ENCODE results near the gene YBX2.

Gene YBX2

GRCh38 chr17:7259555-7259889 is 34.9 kb downstream of the YBX2 start:
- Histone ChIP-seq H3K27ac (ENCODE audit: low read length) (no peak overlapping the region), H3K36me3 (ENCODE audit: control insufficient read depth, low read depth, low read length) (peaks cover 23% of the 10 kb centered on the region)

DNA sequence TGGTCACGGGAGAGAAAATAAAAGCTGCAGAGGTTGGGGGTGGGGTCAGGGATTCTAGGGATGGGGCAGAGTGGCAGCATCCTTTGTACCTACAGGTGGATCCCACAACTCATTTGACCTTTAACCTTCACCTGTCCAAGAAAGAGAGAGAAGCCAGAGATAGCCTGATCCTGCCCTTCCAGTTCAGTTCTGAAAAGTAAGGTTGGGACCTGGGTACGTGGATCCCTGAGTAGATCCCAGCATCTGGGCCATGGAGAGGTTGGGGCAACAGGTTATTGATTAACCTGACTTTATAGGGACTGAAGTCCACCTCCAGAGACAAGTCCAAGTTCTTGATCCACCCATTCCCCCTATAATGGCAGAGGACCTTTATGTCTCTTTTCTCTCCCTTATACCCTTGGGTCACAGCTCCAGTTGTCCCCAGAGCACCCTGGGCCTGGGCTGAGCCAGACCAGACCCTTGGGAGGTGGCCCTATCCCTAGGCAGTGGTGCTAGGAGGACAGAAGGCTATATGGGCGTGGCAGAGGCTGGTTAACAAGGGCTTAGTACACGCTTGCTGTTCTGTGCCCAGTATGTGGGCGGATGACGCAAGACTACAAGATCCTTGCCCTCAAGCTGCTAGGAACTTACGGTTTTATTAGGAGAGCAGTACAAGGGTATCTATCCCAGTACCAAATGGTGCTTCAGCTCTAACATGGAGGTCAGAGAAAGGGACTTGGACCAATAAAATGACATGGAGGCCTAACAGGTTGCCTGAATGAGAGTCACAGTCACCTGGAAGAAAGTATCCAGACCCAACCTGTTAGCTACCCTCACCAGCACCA is 35.5 kb downstream of the YBX2 start:
- peaks cover 29% of the 10 kb centered on the region for H3K36me3 ChIP-seq (ENCODE audit: control insufficient read depth, low read depth, low read length)
- H3K9me3 ChIP-seq (ENCODE audit: control insufficient read depth, low read depth, low read length) = no peaks in the 10 kb centered on the region
- H3K27me3 ChIP-seq (ENCODE audit: control insufficient read depth, insufficient read depth, low read length) = peaks cover 38% of the 10 kb centered on the region
- H3K4me3 ChIP-seq (ENCODE audit: low read length) = no peak overlapping the region
- H3K4me1 ChIP-seq (ENCODE audit: control insufficient read depth, low read depth, low read length) = no peaks in the 10 kb centered on the region
- H3K27ac ChIP-seq (ENCODE audit: low read length) = no peak overlapping the region
- no peak overlapping the region for H3K9ac ChIP-seq (ENCODE audit: low read length)

More at GRCh38 chr17:7259555-7259889, 34.9 kb downstream of the YBX2 start:
- Histone ChIP-seq H3K9me3 (ENCODE audit: control insufficient read depth, low read depth, low read length) (no peaks in the 10 kb centered on the region), H3K4me3 (ENCODE audit: low read length) (no peak overlapping the region), H3K9ac (ENCODE audit: low read length) (no peak overlapping the region), H3K4me1 (ENCODE audit: control insufficient read depth, low read depth, low read length) (peaks cover 3% of the 10 kb centered on the region), H3K27me3 (ENCODE audit: control insufficient read depth, insufficient read depth, low read length) (peaks cover 38% of the 10 kb centered on the region)

GRCh38 chr17:7256766-7257456 is 37.5 kb downstream of the YBX2 start:
- Histone ChIP-seq H3K27me3 (ENCODE audit: control insufficient read depth, insufficient read depth, low read length) (peaks cover 17% of the 10 kb centered on the region), H3K9ac (ENCODE audit: low read length) (no peak overlapping the region), H3K9me3 (ENCODE audit: control insufficient read depth, low read depth, low read length) (no peaks in the 10 kb centered on the region), H3K27ac (ENCODE audit: low read length) (no peak overlapping the region), H3K4me1 (ENCODE audit: control insufficient read depth, low read depth, low read length) (peaks cover 5% of the 10 kb centered on the region), H3K36me3 (ENCODE audit: control insufficient read depth, low read depth, low read length) (peaks cover 29% of the 10 kb centered on the region), H3K4me3 (ENCODE audit: low read length) (no peak overlapping the region)

- H3K36me3 ChIP-seq (ENCODE audit: control insufficient read depth, low read depth, low read length) = peaks cover 28% of the 10 kb centered on the region
- no peak overlapping the region for H3K9ac ChIP-seq (ENCODE audit: low read length)
- H3K27ac ChIP-seq (ENCODE audit: low read length) = no peak overlapping the region
- no peaks in the 10 kb centered on the region for H3K9me3 ChIP-seq (ENCODE audit: control insufficient read depth, low read depth, low read length)
- no peak overlapping the region for H3K4me3 ChIP-seq (ENCODE audit: low read length)
- no peaks in the 10 kb centered on the region for H3K27me3 ChIP-seq (ENCODE audit: control insufficient read depth, insufficient read depth, low read length)
- peaks cover 12% of the 10 kb centered on the region for H3K4me1 ChIP-seq (ENCODE audit: control insufficient read depth, low read depth, low read length)
Measured at GRCh38 chr17:7254511-7254910, 39.9 kb downstream of the YBX2 start.

- peaks cover 12% of the 10 kb centered on the region for H3K4me1 ChIP-seq (ENCODE audit: control insufficient read depth, low read depth, low read length)
- peak overlapping the region; percentile 94 for H3K4me3 ChIP-seq (ENCODE audit: low read length)
- no peaks in the 10 kb centered on the region for H3K27me3 ChIP-seq (ENCODE audit: control insufficient read depth, insufficient read depth, low read length)
- no peaks in the 10 kb centered on the region for H3K9me3 ChIP-seq (ENCODE audit: control insufficient read depth, low read depth, low read length)
- H3K36me3 ChIP-seq (ENCODE audit: control insufficient read depth, low read depth, low read length) = peaks cover 17% of the 10 kb centered on the region
- H3K9ac ChIP-seq (ENCODE audit: low read length) = peak overlapping the region; percentile 92
- no peak overlapping the region for H3K27ac ChIP-seq (ENCODE audit: low read length)
Measured at GRCh38 chr17:7253082-7253481, 41.4 kb downstream of the YBX2 start.

GRCh38 chr17:7252176-7253043 is 42.0 kb downstream of the YBX2 start, which contains the start of gene ELP5:
Gene ELP5, plus strand, starts transcription at chr17:7252215. Its CDS starts 336 bp downstream, at chr17:7252551.
- peak within 1 kb of the TSS; percentile 98 for H3K27ac ChIP-seq (ENCODE audit: low read length)
- peak within 1 kb of the TSS; percentile 94 for H3K4me3 ChIP-seq (ENCODE audit: low read length)
- H3K9me3 ChIP-seq (ENCODE audit: control insufficient read depth, low read depth, low read length) = no peaks in the 10 kb centered on the region
- H3K9ac ChIP-seq (ENCODE audit: low read length) = peak within 1 kb of the TSS; percentile 92
- H3K4me1 ChIP-seq (ENCODE audit: control insufficient read depth, low read depth, low read length) = peaks cover 12% of the 10 kb centered on the region
- no peaks in the 10 kb centered on the region for H3K27me3 ChIP-seq (ENCODE audit: control insufficient read depth, insufficient read depth, low read length)
- peaks cover 17% of the 10 kb centered on the region for H3K36me3 ChIP-seq (ENCODE audit: control insufficient read depth, low read depth, low read length)

- H3K27ac ChIP-seq (ENCODE audit: low read length) = peak within 1 kb of the TSS; percentile 98
- H3K9ac ChIP-seq (ENCODE audit: low read length) = peak within 1 kb of the TSS; percentile 92
- H3K9me3 ChIP-seq (ENCODE audit: control insufficient read depth, low read depth, low read length) = no peaks in the 10 kb centered on the region
- H3K36me3 ChIP-seq (ENCODE audit: control insufficient read depth, low read depth, low read length) = peaks cover 17% of the 10 kb centered on the region
- H3K4me1 ChIP-seq (ENCODE audit: control insufficient read depth, low read depth, low read length) = peaks cover 12% of the 10 kb centered on the region
- H3K4me3 ChIP-seq (ENCODE audit: low read length) = peak within 1 kb of the TSS; percentile 94
- H3K27me3 ChIP-seq (ENCODE audit: control insufficient read depth, insufficient read depth, low read length) = no peaks in the 10 kb centered on the region
Measured at GRCh38 chr17:7251661-7252175, 42.7 kb downstream of the YBX2 start, which contains the start of gene CTDNEP1. Gene CTDNEP1, minus strand, starts transcription at chr17:7251734. Its CDS starts 438 bp downstream, at chr17:7251296.

DNA sequence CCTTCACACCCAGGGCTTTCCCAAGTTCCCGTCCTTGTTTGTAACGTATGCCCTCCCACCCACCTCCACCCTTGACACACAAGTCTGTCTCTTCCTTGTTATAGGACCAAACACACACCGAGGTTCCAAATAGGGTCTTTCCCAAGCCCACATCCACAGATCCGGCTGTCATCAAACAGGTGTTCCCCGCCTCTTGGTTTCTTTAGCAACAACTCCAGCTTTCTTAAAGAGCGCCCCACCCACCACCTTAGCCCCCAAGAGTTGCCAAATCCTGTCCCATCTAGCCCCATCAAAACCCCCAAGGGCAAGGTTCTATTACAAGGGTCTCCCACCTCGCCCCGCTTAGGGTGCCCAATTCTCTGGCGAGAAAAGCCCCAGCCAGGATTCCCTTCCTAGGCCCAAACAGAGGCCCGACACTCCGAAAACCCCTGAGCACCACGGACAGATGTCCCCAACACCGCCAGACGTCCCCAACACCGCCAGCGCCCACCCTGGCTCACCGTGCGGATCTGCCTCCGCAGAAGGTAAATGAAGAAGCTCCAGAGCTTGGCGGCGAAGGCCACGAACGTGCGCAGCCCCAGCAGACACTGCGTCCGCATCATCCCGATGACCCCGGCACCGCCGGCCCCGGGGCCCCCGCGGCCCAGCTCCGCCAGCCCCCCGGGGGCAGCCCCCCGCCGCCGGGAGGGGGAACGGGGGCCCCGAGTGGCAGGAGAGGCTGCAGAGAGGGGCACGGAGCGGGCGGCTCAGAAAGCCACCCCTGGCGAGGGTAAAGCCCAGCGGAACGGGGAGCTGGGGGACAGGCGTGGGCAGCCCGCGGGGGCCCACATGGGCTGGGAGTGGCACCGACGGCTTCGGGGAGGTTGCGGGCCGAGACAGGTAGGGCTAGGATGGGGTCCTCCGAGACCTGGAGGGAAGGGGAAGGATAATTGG is 43.5 kb downstream of the YBX2 start:
- Histone ChIP-seq H3K4me1 (ENCODE audit: control insufficient read depth, low read depth, low read length) (peaks cover 12% of the 10 kb centered on the region), H3K36me3 (ENCODE audit: control insufficient read depth, low read depth, low read length) (peaks cover 21% of the 10 kb centered on the region), H3K9ac (ENCODE audit: low read length) (peak overlapping the region; percentile 92), H3K27me3 (ENCODE audit: control insufficient read depth, insufficient read depth, low read length) (no peaks in the 10 kb centered on the region), H3K27ac (ENCODE audit: low read length) (peak overlapping the region; percentile 59), H3K4me3 (ENCODE audit: low read length) (peak overlapping the region; percentile 94), H3K9me3 (ENCODE audit: control insufficient read depth, low read depth, low read length) (no peaks in the 10 kb centered on the region)

- Histone ChIP-seq H3K9ac (ENCODE audit: low read length) (no peak overlapping the region), H3K27me3 (ENCODE audit: control insufficient read depth, insufficient read depth, low read length) (no peaks in the 10 kb centered on the region), H3K36me3 (ENCODE audit: control insufficient read depth, low read depth, low read length) (peaks cover 23% of the 10 kb centered on the region), H3K9me3 (ENCODE audit: control insufficient read depth, low read depth, low read length) (no peaks in the 10 kb centered on the region), H3K27ac (ENCODE audit: low read length) (no peak overlapping the region), H3K4me1 (ENCODE audit: control insufficient read depth, low read depth, low read length) (peaks cover 12% of the 10 kb centered on the region), H3K4me3 (ENCODE audit: low read length) (peak overlapping the region; percentile 94)
Measured at GRCh38 chr17:7249830-7250229, 44.6 kb downstream of the YBX2 start.

- Histone ChIP-seq H3K4me1 (ENCODE audit: control insufficient read depth, low read depth, low read length) (peaks cover 12% of the 10 kb centered on the region), H3K27ac (ENCODE audit: low read length) (no peak overlapping the region), H3K9ac (ENCODE audit: low read length) (no peak overlapping the region), H3K4me3 (ENCODE audit: low read length) (no peak overlapping the region), H3K27me3 (ENCODE audit: control insufficient read depth, insufficient read depth, low read length) (no peaks in the 10 kb centered on the region), H3K36me3 (ENCODE audit: control insufficient read depth, low read depth, low read length) (peaks cover 22% of the 10 kb centered on the region), H3K9me3 (ENCODE audit: control insufficient read depth, low read depth, low read length) (no peaks in the 10 kb centered on the region)
Measured at GRCh38 chr17:7249214-7249613, 45.2 kb downstream of the YBX2 start.
